SK-N-MC (cell line): ENCODE results near the gene VEGFD.

Source experiments
- EZH2 ChIP-seq: fragments of 200-600 bp; sonication (generic); IDR thresholded peaks from one replicate; pipeline ENCODE4 v1.6.1; 2017; ENCODE audit warnings: antibody characterized with exemption
- POLR2AphosphoS5 ChIP-seq: IDR thresholded peaks from 2 replicates; pipeline ENCODE4 v1.6.1; 2012; ENCODE audit warnings: mild to moderate bottlenecking, low read depth, low read length, borderline replicate concordance

- no peak for TF ChIP-seq EZH2
- no peak for TF ChIP-seq POLR2AphosphoS5
These were observed 40.1 kb downstream of the VEGFD start for GRCh38 chrX:15344106-15344505.
